ENCODE results near the gene SERPINI2.
"Not testable (repeated sequence)": the region's sequence is repeated elsewhere in the genome, so short reads cannot be mapped to it uniquely, and the experiment has no call there.

Gene SERPINI2

DNA sequence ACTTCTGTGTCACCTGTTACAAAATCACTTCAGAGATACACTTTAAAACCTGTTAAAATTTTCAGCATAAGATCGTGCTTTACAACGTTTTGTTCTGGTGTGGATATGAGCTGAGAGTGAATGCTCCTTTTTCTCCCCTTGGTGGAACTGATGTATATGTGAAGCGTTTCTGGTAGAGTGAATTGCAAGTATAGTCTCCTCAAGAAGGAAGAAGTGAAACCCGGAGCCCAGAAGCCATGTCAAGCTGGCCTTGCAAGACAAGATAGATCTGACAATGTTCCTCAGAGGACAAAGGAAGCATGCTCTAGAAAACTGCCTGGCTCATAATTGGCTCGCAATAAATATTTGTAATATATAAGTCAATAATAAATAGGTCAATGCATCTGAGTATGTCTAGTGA, 23.6 kb downstream of the SERPINI2 start:
- no peak for DNase-seq (ENCODE audit: low spot score)

DNA sequence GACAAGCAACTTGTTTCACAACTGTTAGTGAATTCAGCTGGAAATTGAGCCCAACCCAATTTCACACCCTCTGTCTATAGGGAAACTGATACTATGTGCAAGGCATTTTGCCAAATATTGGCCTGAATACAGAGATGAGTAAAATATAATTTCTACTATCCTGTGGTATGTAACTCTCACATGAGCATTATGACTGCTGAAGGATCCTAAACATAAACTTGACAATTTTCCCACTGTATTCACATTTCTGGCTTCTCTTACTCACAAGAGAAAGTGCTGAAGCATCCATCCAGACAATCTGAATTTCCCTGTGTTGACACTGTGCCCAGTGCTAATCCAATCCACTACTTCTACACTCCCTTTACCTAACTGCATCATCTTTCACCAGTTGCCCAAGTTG, 28.4 kb downstream of the SERPINI2 start:
- no peak for DNase-seq (ENCODE audit: low spot score)

DNA sequence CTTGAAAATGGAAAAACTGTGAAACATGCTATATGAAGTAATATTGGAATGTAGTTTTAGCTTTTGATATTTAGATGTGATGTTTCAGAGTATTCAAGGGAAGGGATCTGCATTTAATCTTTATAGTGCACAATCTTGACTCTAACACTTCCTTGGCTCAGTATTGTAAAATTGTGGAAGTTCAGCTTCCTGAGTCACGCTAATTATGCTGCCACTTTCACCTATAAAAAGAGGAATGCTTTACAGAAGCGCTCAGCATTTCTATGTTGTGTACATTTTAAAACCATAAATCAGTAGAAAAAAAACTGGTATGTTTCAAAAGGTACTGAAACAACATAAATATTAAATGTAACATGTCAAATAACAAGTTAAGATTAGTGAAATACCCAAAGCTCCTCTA, 32.6 kb downstream of the SERPINI2 start:
- no peak for DNase-seq (ENCODE audit: low spot score)

DNA sequence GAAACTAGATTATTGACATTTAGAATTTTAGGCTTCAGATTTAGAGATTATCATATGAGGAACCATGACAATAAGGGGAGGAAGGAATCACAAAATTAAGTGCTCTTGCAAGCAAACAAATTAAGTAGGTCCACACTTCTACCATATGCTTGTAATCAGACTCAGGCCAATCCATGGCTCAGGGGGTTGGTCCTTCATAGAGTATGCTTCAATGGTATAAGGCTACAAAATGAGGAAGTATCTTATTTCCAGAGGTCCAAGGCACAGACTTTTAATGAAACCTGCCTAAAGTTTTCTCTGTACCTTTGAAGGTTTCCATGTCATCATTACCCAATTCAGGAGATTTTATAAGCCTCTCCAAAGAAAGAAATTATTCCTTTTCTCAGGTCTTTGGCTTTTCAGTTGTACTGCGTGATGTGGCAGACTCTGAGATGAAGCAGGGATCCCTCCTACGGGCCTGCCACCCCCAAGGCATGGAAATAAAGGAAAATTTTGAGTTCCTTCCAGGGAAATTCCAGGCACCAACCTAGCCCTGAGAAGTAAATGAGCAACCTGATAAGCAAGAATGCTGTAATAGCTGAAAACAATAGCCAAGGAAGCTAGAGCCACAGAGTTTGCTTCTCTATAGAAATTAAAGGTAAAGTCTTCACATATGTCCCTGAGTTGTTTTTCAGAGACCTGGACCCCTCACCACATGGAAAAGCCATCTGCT, 36.3 kb downstream of the SERPINI2 start:
- no peak for DNase-seq (ENCODE audit: low spot score)

DNA sequence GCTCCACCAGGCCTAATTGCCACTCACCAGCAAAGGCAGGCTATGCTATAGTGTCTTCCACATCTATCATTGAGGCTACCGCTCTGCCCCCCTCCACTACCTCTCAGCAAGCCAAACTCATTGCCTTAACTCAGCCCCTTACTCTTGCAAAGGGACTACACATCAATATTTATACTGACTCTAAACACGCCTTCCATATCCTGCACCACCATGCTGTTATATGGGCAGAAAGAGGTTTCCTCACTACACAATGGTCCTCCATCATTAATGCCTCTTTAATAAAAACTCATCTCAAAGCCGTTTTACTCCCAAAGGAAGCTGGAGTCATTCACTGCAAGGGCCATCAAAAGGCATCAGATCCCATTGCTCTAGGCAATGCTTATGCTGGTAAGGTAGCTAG, 46.9 kb downstream of the SERPINI2 start:
- not testable (repeated sequence) for DNase-seq (ENCODE audit: low spot score)

DNA sequence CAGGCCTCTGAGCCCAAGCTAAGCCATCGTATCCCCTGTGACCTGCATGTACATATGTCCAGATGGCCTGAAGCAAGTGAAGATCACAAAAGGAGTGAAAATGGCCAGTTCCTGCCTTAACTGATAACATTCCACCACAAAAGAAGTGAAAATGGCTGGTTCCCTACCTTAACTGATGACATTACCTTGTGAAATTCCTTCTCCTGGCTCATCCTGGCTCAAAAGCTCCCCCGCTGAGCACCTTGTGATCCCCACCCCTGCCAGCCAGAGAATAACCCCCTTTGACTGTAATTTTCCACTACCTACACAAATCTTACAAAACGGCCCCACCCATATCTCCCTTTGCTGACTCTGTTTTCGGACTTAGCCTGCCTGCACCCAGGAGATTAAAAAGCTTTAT, 51.4 kb downstream of the SERPINI2 start:
- DNase-seq (ENCODE audit: low spot score): not testable (repeated sequence)

DNA sequence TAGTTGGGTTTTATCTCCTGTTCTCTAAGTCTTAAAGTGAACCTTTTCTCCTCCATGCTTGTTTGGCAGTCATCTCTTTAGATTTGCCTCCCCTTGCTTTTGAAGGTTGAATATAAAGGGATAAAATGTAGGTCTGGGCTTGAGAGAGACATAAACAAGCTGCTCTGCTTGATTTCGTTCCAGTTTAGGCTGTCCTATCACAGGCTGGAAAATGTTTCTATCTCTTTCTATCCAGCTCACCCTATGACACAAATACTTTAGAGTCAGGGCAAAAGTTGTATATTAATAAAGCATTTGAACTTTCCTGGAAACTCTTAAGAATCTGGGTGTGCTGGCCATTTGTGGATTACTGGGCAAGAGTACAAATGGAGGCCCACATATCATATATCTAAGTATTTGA, 64.2 kb downstream of the SERPINI2 start:
- no peak for DNase-seq (ENCODE audit: low spot score)

DNA sequence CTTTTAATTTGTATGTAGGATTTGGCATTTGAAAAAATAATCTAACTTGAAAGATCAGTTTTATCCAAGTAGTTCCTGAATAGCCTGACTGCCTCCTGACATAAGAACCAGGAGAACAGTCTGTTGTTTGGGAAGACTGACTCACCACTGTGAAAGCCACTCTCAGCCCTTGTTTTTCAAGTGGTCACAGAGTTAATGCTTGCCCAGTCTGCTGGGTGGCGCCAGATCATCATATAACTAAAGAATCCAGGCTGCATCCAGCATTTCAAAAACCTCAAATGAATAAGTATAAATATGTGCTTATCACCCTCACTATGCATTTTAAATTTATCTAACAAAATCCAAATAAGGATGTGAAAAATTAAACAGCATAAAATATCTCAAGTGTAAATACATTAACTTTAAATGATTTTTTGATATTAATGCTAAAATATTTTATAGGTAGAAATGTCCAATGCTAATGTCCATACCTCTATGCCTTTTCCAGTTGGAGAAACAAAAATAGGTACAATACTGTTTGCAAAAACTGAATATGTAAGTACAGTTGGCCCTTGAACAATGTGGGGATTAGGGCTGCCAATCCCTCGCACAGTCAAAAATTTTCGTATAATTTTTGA, 66.9 kb downstream of the SERPINI2 start:
- no peak for DNase-seq (ENCODE audit: low spot score)

DNA sequence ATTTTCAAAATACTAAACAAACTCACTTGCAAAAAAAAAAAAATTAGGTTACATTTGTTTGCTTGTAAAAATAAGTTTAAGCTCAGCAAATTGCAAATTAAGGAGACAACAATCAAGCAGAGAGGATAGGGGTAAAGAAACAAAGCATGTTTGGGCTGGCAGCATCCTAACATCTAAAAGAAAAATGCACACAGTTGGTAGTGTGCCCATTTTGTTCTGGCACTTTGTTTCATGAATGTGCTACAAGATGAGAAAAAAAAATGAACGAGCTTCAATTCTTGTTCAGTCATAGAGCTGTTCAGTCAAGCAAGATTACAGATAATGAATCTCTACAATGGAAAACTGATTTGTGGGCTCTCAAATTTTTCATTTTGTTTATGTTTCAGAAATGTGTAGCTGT, 76.0 kb downstream of the SERPINI2 start:
- DNase-seq (ENCODE audit: low spot score): no peak

DNA sequence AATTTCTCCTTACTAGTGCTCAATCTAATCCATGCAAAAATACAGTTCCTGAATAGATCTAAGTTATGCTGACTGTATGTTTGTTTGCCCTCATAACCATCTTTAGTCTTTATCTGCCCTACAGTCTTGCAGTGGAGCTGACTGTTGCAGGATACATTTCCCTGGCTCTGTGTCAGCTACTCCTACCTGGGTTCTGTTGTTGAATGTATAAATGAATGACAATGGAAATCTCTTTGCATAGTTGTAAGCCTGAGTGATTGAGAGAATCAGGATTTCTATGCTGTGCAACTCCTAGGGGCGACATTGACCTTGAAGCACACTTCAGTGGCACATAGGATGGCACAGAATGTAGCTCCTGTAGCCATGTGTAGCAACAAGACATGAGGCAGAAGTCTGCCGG, 77.8 kb downstream of the SERPINI2 start:
- DNase-seq (ENCODE audit: low spot score): no peak

DNA sequence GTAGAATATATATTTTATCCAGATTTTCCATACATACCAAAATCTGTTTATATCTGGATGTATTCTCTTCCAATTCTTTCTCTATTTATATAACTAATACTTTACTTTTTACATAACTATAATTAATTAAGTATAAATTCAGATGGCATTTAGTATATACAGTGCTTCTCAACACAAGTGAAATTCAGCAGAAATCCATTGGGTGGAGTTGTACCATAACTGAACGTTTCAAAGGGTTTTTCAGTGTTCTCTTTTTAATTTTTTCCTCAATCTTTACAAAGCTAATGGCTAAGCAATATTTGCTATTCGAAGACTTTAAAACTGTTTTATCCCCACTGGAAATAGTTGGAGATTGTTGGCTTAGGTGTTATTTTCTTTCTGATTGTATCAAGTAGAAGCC, 79.8 kb downstream of the SERPINI2 start:
- no peak for DNase-seq (ENCODE audit: low spot score)

All from CD4-positive, alpha-beta T cell treated with Interleukin-15 for 4 hours (primary cell).